ENCODE data around the gene GTF3C1. TPM values are rescaled to one million over a fixed set of nuclear protein-coding genes. Genes with fewer than 3 reads are reported as not detected.

GTF3C1 gene
- total RNA-seq, 1 donor from 2014 or later = 69.2 TPM

DNA sequence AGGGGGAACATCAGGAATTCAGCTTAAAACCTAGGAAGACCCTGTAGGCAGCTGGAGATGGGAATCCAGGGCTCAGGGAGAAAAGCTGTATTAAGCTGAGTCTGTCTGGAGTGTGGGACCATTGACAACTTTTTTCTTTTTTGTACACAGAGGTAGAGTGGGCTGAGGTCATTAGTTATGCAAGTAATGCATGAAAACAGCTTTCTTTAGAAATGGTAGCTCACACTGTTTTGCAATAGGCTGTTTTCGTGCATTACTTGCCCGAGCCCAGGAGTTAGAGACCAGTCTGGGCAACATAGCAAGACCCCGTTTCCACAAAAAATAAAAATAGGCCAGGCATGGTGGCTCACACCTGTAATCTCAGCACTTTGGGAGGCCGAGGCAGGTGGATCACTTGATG lies 46.7 kb upstream of the GTF3C1 start:
- Mint-ChIP-seq H3K27me3 (ENCODE audit: low read depth) (no peaks in the 10 kb centered on the region), H3K4me1 (ENCODE audit: low read depth) (no peaks in the 10 kb centered on the region), H3K27ac (ENCODE audit: unreplicated experiment) (no peak overlapping the region), H3K9me3 (ENCODE audit: low read depth) (no peaks in the 10 kb centered on the region), H3K36me3 (ENCODE audit: low read depth) (peaks cover 8% of the 10 kb centered on the region), H3K4me3 (ENCODE audit: unreplicated experiment) (no peak overlapping the region)
- TF ChIP-seq, protein P1, sequence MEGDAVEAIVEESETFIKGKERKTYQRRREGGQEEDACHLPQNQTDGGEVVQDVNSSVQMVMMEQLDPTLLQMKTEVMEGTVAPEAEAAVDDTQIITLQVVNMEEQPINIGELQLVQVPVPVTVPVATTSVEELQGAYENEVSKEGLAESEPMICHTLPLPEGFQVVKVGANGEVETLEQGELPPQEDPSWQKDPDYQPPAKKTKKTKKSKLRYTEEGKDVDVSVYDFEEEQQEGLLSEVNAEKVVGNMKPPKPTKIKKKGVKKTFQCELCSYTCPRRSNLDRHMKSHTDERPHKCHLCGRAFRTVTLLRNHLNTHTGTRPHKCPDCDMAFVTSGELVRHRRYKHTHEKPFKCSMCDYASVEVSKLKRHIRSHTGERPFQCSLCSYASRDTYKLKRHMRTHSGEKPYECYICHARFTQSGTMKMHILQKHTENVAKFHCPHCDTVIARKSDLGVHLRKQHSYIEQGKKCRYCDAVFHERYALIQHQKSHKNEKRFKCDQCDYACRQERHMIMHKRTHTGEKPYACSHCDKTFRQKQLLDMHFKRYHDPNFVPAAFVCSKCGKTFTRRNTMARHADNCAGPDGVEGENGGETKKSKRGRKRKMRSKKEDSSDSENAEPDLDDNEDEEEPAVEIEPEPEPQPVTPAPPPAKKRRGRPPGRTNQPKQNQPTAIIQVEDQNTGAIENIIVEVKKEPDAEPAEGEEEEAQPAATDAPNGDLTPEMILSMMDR (IDR thresholded peaks at IDR 0.05) = no peak
- no peak for DNase-seq (ENCODE audit: low spot score)

DNA sequence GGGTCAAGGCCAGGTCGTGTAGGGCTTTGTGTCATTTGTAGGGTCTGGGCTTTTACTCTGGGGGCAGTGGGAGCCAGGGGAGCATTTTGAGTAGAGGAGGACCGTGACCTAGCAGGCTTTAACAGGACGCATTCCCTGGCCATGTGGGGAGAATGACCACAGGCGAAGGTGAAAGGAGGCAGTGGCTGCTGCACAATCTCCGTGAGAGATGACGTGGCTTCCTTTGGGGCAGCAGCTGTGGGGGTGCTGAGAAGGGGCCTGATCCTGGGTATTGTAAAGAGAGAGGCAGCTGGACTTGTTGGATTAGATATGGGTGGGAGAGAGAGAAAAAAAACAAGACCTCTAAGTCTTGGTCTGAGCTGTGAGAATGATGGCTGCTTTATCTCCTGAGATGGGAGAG lies 46.3 kb upstream of the GTF3C1 start:
- Mint-ChIP-seq H3K27ac (ENCODE audit: unreplicated experiment) (peak overlapping the region; percentile 14), H3K9me3 (ENCODE audit: low read depth) (no peaks in the 10 kb centered on the region), H3K4me1 (ENCODE audit: low read depth) (no peaks in the 10 kb centered on the region), H3K4me3 (ENCODE audit: unreplicated experiment) (no peak overlapping the region), H3K27me3 (ENCODE audit: low read depth) (no peaks in the 10 kb centered on the region), H3K36me3 (ENCODE audit: low read depth) (peaks cover 7% of the 10 kb centered on the region)
- DNase-seq (ENCODE audit: low spot score) = no peak
- TF ChIP-seq, protein P1 (IDR thresholded peaks at IDR 0.05) = no peak

DNA sequence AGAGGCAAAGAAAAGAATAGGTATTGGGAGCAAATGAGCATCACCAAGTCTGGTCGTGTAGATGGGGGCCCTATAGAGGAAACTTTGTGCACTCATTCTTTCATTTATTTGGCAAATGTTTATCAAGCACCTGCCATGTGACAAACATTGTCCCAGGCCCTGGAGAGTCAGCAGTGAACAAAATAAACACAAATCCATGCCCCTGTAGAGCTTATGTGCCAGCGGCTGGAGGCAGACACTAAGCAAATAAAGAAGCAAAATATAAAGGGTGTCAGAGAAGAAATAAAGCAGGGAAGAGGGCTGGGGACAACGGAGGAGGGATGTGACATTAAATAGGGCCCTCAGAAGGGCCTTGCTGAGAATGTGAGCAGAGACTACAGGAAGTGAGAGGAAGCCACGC lies 45.8 kb upstream of the GTF3C1 start:
- TF ChIP-seq, protein P1 (IDR thresholded peaks at IDR 0.05) = no peak
- H3K36me3 Mint-ChIP-seq (ENCODE audit: low read depth) = peaks cover 7% of the 10 kb centered on the region
- H3K4me1 Mint-ChIP-seq (ENCODE audit: low read depth) = no peaks in the 10 kb centered on the region

DNA sequence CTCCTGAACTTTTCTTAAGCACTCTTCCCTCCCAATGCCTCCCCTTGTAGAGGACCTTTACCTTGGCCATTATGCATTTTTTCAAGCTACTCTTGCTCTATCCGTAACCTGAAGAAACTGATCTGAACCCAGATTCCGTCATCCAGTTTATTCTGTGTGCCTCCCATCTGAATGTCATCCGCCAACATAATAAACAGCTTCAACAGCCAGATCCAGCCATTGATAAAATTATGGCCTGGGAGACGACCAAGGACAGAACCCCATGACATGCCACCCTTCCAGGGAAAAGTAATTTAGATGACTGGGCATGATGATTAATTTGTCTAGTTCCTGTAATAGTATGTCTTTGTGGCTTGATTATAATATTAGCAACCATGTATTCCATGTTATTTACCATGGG lies 42.1 kb upstream of the GTF3C1 start:
- TF ChIP-seq, protein P1 (IDR thresholded peaks at IDR 0.05) = no peak
- peaks cover 8% of the 10 kb centered on the region for H3K36me3 Mint-ChIP-seq (ENCODE audit: low read depth)
- H3K27me3 Mint-ChIP-seq (ENCODE audit: low read depth) = no peaks in the 10 kb centered on the region
- H3K4me1 Mint-ChIP-seq (ENCODE audit: low read depth) = no peaks in the 10 kb centered on the region
- no peak overlapping the region for H3K27ac Mint-ChIP-seq (ENCODE audit: unreplicated experiment)
- DNase-seq (ENCODE audit: low spot score) = no peak
- peaks cover 5% of the 10 kb centered on the region for H3K9me3 Mint-ChIP-seq (ENCODE audit: low read depth)
- no peak overlapping the region for H3K4me3 Mint-ChIP-seq (ENCODE audit: unreplicated experiment)

More for the DNA sequence above, 45.8 kb upstream of the GTF3C1 start:
- no peak for DNase-seq (ENCODE audit: low spot score)
- H3K9me3 Mint-ChIP-seq (ENCODE audit: low read depth) = no peaks in the 10 kb centered on the region
- no peaks in the 10 kb centered on the region for H3K27me3 Mint-ChIP-seq (ENCODE audit: low read depth)
- H3K27ac Mint-ChIP-seq (ENCODE audit: unreplicated experiment) = no peak overlapping the region
- H3K4me3 Mint-ChIP-seq (ENCODE audit: unreplicated experiment) = no peak overlapping the region

DNA sequence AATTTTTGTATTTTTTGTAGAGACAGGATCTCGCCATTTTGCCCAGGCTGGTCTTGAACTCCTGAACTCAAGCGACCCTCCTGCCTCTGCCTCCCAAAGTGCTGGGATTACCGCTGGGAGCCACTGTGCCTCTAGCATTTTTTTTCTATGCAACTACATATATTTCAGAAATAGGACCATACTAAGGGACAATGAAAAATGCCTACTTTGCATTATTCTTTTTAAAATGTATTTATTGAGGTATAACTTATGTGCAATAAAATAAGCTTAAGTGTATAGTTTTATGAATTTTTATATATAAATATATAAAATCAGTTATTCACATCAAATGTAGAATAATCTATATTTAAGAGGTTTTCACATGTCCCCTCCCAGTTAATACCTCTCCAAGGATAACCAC lies 38.3 kb upstream of the GTF3C1 start:
- no peak for DNase-seq (ENCODE audit: low spot score)
- Mint-ChIP-seq H3K27ac (ENCODE audit: unreplicated experiment) (no peak overlapping the region), H3K27me3 (ENCODE audit: low read depth) (no peaks in the 10 kb centered on the region), H3K9me3 (ENCODE audit: low read depth) (peaks cover 5% of the 10 kb centered on the region), H3K4me1 (ENCODE audit: low read depth) (no peaks in the 10 kb centered on the region), H3K36me3 (ENCODE audit: low read depth) (peaks cover 14% of the 10 kb centered on the region), H3K4me3 (ENCODE audit: unreplicated experiment) (no peak overlapping the region)
- TF ChIP-seq, protein P1 (IDR thresholded peaks at IDR 0.05) = no peak

Measured in chondrocyte (in vitro differentiated cells).